OCI-LY7 (cell line): Measurements from ENCODE around the gene SOX13. TPM values are rescaled to one million over a fixed set of nuclear protein-coding genes. Genes with fewer than 3 reads are reported as not detected.

Experiments
- BruUV-seq: library from RNA; stranded (reverse); fragments of 400-500 nt; replicated peaks from 2 replicates; lab custom pipeline; 2021; lab: Mats Ljungman, UMichigan
- CTCF ChIA-PET: fragments of 300-600 bp; sonication (Branson Sonifier 250); formaldehyde crosslinking; loops from one replicate; lab custom pipeline; 2022; ENCODE audit warnings: antibody characterized with exemption; ENCODE audit not compliant: unreplicated experiment; lab: Charles Lee
- POLR2A ChIA-PET: fragments of 300-600 bp; sonication (Branson Sonifier 250); formaldehyde crosslinking; loops from one replicate; lab custom pipeline; 2022; ENCODE audit warnings: antibody characterized with exemption; lab: Charles Lee
- DNase-seq: peaks from one replicate; pipeline ENCODE4 v3.0.0-alpha.2; 2015; ENCODE audit warnings: low spot score
- H2AFZ ChIP-seq: fragments of 200-600 bp; sonication (generic), shearing (Covaris generic); 2 replicates; pipeline ENCODE4 v1.6.1; 2014; ENCODE audit warnings: mild to moderate bottlenecking, antibody characterized with exemption, low read length, moderate library complexity
- H3K27ac ChIP-seq: fragments of 200-600 bp; sonication (generic); 2 replicates; pipeline ENCODE4 v1.5.1; 2014; ENCODE audit warnings: mixed run types, low read depth, mild to moderate bottlenecking, moderate library complexity, low read length, inconsistent platforms; ENCODE audit not compliant: poor library complexity, severe bottlenecking
- H3K36me3 ChIP-seq: fragments of 200-600 bp; sonication (generic); 2 replicates; pipeline ENCODE4 v1.6.1; 2014; ENCODE audit warnings: mild to moderate bottlenecking, antibody characterized with exemption, low read length, moderate library complexity, mixed read lengths; ENCODE audit not compliant: insufficient read depth
- H3K4me1 ChIP-seq: fragments of 200-600 bp; sonication (generic); 2 replicates; pipeline ENCODE4 v1.5.1; 2014; ENCODE audit warnings: mild to moderate bottlenecking, low read length; ENCODE audit not compliant: insufficient read depth, poor library complexity, severe bottlenecking
- H3K4me2 ChIP-seq: fragments of 200-600 bp; sonication (generic); 2 replicates; pipeline ENCODE4 v1.6.1; 2014; ENCODE audit warnings: mild to moderate bottlenecking, low read length
- H3K4me3 ChIP-seq: fragments of 200-600 bp; sonication (generic); 2 replicates; pipeline ENCODE4 v1.5.1; 2014; ENCODE audit warnings: mild to moderate bottlenecking, low read depth, low read length; ENCODE audit not compliant: poor library complexity, severe bottlenecking
- H3K79me2 ChIP-seq: fragments of 200-600 bp; sonication (generic); 2 replicates; pipeline ENCODE4 v1.6.1; 2016; ENCODE audit warnings: low read depth, mild to moderate bottlenecking, low read length, moderate library complexity, mixed read lengths; ENCODE audit not compliant: insufficient read depth
- H3K9me2 ChIP-seq: fragments of 200-600 bp; sonication (generic); 2 replicates; pipeline ENCODE4 v1.6.1; 2016; ENCODE audit warnings: mild to moderate bottlenecking, low read length, mixed read lengths; ENCODE audit not compliant: insufficient read depth
- H3K9me3 ChIP-seq: fragments of 200-600 bp; sonication (generic); 2 replicates; pipeline ENCODE4 v1.6.1; 2014; ENCODE audit warnings: mild to moderate bottlenecking, mixed run types, low read length, mixed read lengths
- H4K20me1 ChIP-seq: fragments of 200-600 bp; sonication (generic); 2 replicates; pipeline ENCODE4 v1.6.1; 2014; ENCODE audit warnings: mild to moderate bottlenecking, antibody characterized with exemption, low read length, moderate library complexity, mixed read lengths; ENCODE audit not compliant: insufficient read depth
- EZH2phosphoT487 ChIP-seq: fragments of 200-600 bp; sonication (generic); IDR thresholded peaks from 2 replicates; pipeline ENCODE4 v1.6.1; 2018; ENCODE audit warnings: low read depth, borderline replicate concordance, mild to moderate bottlenecking, mixed run types, antibody characterized with exemption, low read length, moderate library complexity, mixed read lengths
- intact Hi-C: fragments of 100-400 bp; cut with micrococcal nuclease; formaldehyde crosslinking; loops from one replicate; pipeline ENCODE4 v1.10.0; 2022; ENCODE audit not compliant: unreplicated experiment
- total RNA-seq, 2 experiments: library from RNA; depleted of rRNA in 1 of 2; stranded (reverse); fragments of >200 nt in 1 of 2; shearing (Covaris generic) in 1 of 2; gene quantifications; 2 replicates each; pipeline ENCODE4 v1.2.3, GENCODE V29; 2014 to 2022
- TF ChIP-seq, protein P1 (sequence below): fragments of 200-600 bp; sonication (generic); conservative IDR thresholded peaks from 2 replicates; pipeline ENCODE4 v1.5.1; 2014; ENCODE audit warnings: mild to moderate bottlenecking, antibody characterized with exemption, low read length, moderate library complexity, mixed read lengths

The SOX13 gene
- total RNA-seq, 2 experiments from 2014 or later, result 0.27 TPM; not detected in 1

DNA sequence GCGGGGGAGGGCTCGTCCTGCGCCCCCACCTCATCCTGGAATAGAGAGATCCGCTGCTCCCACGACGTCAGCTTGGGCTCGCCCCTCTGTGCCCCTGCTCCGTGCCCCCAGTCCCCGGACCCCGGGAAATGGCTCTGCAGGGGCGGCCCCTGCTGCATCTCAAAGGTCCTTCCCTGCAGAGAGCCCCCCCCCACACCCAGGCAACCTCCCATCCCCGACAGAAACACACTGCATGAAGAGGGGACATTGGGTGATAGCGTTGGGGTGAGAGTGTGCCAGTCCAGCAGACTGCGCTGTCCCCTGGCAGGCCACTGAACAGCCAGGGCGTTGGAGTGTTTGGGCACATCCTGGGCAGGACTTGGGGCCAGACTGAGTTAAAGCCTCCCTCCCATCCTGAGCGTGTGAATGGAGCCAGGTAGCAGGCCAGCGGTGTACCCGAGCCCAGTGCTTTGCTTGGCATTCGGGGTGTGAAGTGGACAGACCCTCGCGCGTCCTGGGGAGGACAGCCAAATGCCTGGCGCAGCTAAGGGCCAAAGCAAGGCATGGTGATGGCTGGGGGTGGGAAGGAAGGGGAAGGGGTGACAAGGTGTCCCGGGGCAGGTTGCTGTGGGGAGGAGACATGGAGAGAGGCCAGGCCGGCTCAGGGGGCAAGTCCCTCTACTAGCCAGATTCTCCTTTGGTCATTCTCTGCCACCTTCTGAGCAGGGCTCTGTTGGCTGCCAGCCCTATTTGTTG lies 79.6 kb downstream of the SOX13 start:
- H3K4me2 ChIP-seq, result peak overlapping the region; percentile 32; the same call in 1 of the 2 replicates
- intact Hi-C loops, result no loop called here
- DNase-seq, result no peak
- H3K9me3 ChIP-seq, result no peaks in the 10 kb centered on the region
- no peak overlapping the region for H2AFZ ChIP-seq
- H3K79me2 ChIP-seq, result no peaks in the 10 kb centered on the region
- no peaks in the 10 kb centered on the region for H3K9me2 ChIP-seq
- no TSS peak for BruUV-seq
- CTCF ChIA-PET, result no interaction called here
- no peak overlapping the region for H3K4me3 ChIP-seq
- no peaks in the 10 kb centered on the region for H3K4me1 ChIP-seq
- POLR2A ChIA-PET, result no interaction called here
- TF ChIP-seq, protein P1, sequence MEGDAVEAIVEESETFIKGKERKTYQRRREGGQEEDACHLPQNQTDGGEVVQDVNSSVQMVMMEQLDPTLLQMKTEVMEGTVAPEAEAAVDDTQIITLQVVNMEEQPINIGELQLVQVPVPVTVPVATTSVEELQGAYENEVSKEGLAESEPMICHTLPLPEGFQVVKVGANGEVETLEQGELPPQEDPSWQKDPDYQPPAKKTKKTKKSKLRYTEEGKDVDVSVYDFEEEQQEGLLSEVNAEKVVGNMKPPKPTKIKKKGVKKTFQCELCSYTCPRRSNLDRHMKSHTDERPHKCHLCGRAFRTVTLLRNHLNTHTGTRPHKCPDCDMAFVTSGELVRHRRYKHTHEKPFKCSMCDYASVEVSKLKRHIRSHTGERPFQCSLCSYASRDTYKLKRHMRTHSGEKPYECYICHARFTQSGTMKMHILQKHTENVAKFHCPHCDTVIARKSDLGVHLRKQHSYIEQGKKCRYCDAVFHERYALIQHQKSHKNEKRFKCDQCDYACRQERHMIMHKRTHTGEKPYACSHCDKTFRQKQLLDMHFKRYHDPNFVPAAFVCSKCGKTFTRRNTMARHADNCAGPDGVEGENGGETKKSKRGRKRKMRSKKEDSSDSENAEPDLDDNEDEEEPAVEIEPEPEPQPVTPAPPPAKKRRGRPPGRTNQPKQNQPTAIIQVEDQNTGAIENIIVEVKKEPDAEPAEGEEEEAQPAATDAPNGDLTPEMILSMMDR, result no peak
- TF ChIP-seq EZH2phosphoT487, result no peak
- no peaks in the 10 kb centered on the region for H3K36me3 ChIP-seq
- H4K20me1 ChIP-seq, result no peaks in the 10 kb centered on the region
- H3K27ac ChIP-seq, result no peak overlapping the region

DNA sequence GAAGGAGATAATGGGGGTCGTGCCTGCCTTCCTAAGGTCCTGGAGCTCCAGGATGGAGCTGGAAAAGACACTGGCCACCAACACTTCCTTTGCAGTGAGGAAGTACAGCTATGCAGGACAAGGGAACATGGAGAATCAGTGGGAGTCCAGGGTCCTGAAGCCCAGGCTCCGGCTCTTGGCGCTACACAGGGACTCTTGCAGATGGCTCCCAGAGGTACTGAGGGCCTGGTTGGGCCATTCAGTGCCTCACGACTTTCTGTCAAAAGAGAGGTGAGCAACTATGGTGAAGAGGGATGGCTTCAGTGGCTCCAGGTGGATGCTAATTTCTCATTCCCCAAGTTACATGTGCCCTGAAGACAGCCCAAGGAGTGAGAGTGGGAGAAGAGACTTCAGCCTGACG lies 80.8 kb downstream of the SOX13 start:
- H2AFZ ChIP-seq, result no peak overlapping the region
- no peak for DNase-seq
- H3K9me2 ChIP-seq, result no peaks in the 10 kb centered on the region
- H3K4me1 ChIP-seq, result no peaks in the 10 kb centered on the region
- H3K4me2 ChIP-seq, result no peak overlapping the region
- no TSS peak for BruUV-seq
- intact Hi-C loops, result no loop called here
- no peak overlapping the region for H3K27ac ChIP-seq
- no peak overlapping the region for H3K4me3 ChIP-seq
- no peak for TF ChIP-seq EZH2phosphoT487
- TF ChIP-seq, protein P1, result no peak
- CTCF ChIA-PET, result no interaction called here
- POLR2A ChIA-PET, result no interaction called here
- H4K20me1 ChIP-seq, result no peaks in the 10 kb centered on the region
- H3K9me3 ChIP-seq, result no peaks in the 10 kb centered on the region
- no peaks in the 10 kb centered on the region for H3K36me3 ChIP-seq
- no peaks in the 10 kb centered on the region for H3K79me2 ChIP-seq

- TF ChIP-seq, protein P1, result no peak
- no peak for TF ChIP-seq EZH2phosphoT487
- Histone ChIP-seq H3K4me1 (no peaks in the 10 kb centered on the region), H3K4me2 (no peak overlapping the region), H3K79me2 (no peaks in the 10 kb centered on the region), H4K20me1 (no peaks in the 10 kb centered on the region), H3K4me3 (no peak overlapping the region), H3K9me2 (no peaks in the 10 kb centered on the region), H3K27ac (no peak overlapping the region), H2AFZ (no peak overlapping the region), H3K9me3 (no peaks in the 10 kb centered on the region), H3K36me3 (no peaks in the 10 kb centered on the region)
- ChIA-PET POLR2A (no interaction called here), CTCF (no interaction called here)
- no peak for DNase-seq
- no TSS peak for BruUV-seq
- intact Hi-C loops, result no loop called here
Observed at GRCh38 chr1:204154568-204155255, 81.8 kb downstream of the SOX13 start.
